K562 (cell line): ENCODE data around the gene SLC35F5. TPM values are rescaled to one million over a fixed set of nuclear protein-coding genes. Genes with fewer than 3 reads are reported as not detected.

Experiments used
- ATAC-seq: fragments of 200-7000 bp; cut with Tn5 transposase; 3 replicates; pipeline ENCODE4 v1.9.1; 2020; ENCODE audit warnings: moderate library complexity
- BruUV-seq: library from RNA; stranded (reverse); fragments of 400-500 nt; replicated peaks from 2 replicates; lab custom pipeline; 2021; lab: Mats Ljungman, UMichigan
- CTCF ChIA-PET: fragments of 300-600 bp; formaldehyde crosslinking; extraction: SDS; loops from one replicate; lab custom pipeline; 2021; ENCODE audit warnings: low intra/inter-chr PET ratio; lab: Yijun Ruan, JAX
- POLR2A ChIA-PET: fragments of 300-600, 350-650 bp; sonication (Branson Sonifier 250); formaldehyde crosslinking; extraction: SDS; loops from one replicate; lab custom pipeline; 2021; ENCODE audit warnings: antibody characterized with exemption, inconsistent platforms; lab: Yijun Ruan, JAX
- DNase-seq, 4 experiments: peaks; one replicate each; pipeline versions ENCODE4 v3.0.0 to v3.0.0-alpha.2; 2011 to 2018; ENCODE audit warnings: low spot score in 3 of 4, mixed read lengths in 3 of 4; ENCODE audit errors: extremely low read depth in 1 of 4
- FAIRE-seq: peaks from 2 replicates; lab custom pipeline; 2011; peaks lifted over from hg19 to GRCh38; lab: Jason Lieb, UNC
- H2AFZ ChIP-seq: 2 replicates; pipeline ENCODE4 v1.6.0; 2011; ENCODE audit warnings: low read depth, low read length, control low read depth, inconsistent platforms
- H3K27ac ChIP-seq: fragments of 200-600 bp; 3 replicates; pipeline ENCODE4 v1.8.0; 2011; ENCODE audit warnings: low read depth, mild to moderate bottlenecking, control low read depth, inconsistent platforms, low read length, moderate library complexity, mixed read lengths; ENCODE audit errors: extremely low read depth
- H3K27me3 ChIP-seq, 2 experiments: fragments of 300-600 bp in 1 of 2; 2 replicates in 1 of 2; 3 replicates in 1 of 2; pipeline versions ENCODE4 v1.6.0 to v1.8.0; 2011; ENCODE audit warnings: inconsistent platforms in 2 of 2, low read length in 2 of 2, mild to moderate bottlenecking in 1 of 2, mixed read lengths in 1 of 2, moderate library complexity in 1 of 2; ENCODE audit not compliant: control insufficient read depth in 2 of 2, insufficient read depth in 2 of 2
- H3K36me3 ChIP-seq: fragments of 300-600 bp; 3 replicates; pipeline ENCODE4 v1.8.0; 2011; ENCODE audit warnings: mild to moderate bottlenecking, low read length, inconsistent platforms; ENCODE audit not compliant: control insufficient read depth, insufficient read depth
- H3K4me1 ChIP-seq, 2 experiments: fragments of 200-600 bp in 1 of 2; replicated peaks in 1 of 2; 2 replicates in 1 of 2; 3 replicates in 1 of 2; pipeline versions ENCODE4 v1.5.1 to v1.8.0; 2011; ENCODE audit warnings: inconsistent platforms in 2 of 2, low read length in 2 of 2, mild to moderate bottlenecking in 1 of 2, mixed read lengths in 1 of 2, moderate library complexity in 1 of 2; ENCODE audit not compliant: control insufficient read depth in 2 of 2, insufficient read depth in 2 of 2
- H3K4me2 ChIP-seq: 2 replicates; pipeline ENCODE4 v1.6.1; 2011; ENCODE audit warnings: low read length, control low read depth, inconsistent platforms, mixed read lengths; ENCODE audit not compliant: insufficient read depth
- H3K4me3 ChIP-seq: fragments of 200-600 bp; sonication (generic), shearing (Covaris generic); 2 replicates; pipeline ENCODE4 v1.5.1; 2016; ENCODE audit warnings: control low read depth, inconsistent platforms
- H3K79me2 ChIP-seq: fragments of 200-600 bp; 3 replicates; pipeline ENCODE4 v1.8.0; 2011; ENCODE audit warnings: low read length, inconsistent platforms; ENCODE audit not compliant: control insufficient read depth, insufficient read depth
- H3K9ac ChIP-seq, 2 experiments: 2 replicates each; pipeline versions ENCODE4 v1.6.0 to v1.6.1; 2011; ENCODE audit warnings: low read depth in 2 of 2, low read length in 2 of 2, control low read depth in 1 of 2, inconsistent platforms in 1 of 2, mild to moderate bottlenecking in 1 of 2, mixed read lengths in 1 of 2; ENCODE audit not compliant: insufficient read depth in 1 of 2
- H3K9me1 ChIP-seq: one replicate; pipeline ENCODE4 v1.6.0; 2011; ENCODE audit warnings: inconsistent platforms, mild to moderate bottlenecking, low read length, moderate library complexity; ENCODE audit not compliant: control insufficient read depth, insufficient read depth
- H3K9me3 ChIP-seq: replicated peaks from 2 replicates; pipeline ENCODE4 v1.5.1; 2011; ENCODE audit warnings: low read depth, low read length, inconsistent platforms; ENCODE audit not compliant: control insufficient read depth, insufficient read depth
- H4K20me1 ChIP-seq: replicated peaks from 2 replicates; pipeline ENCODE4 v1.6.1; 2011; ENCODE audit warnings: low read length, inconsistent platforms, mixed read lengths; ENCODE audit not compliant: control insufficient read depth, insufficient read depth
- CEBPB ChIP-seq: fragments of 450-650 bp; IDR thresholded peaks from 2 replicates; pipeline ENCODE4 v1.6.1; 2016; ENCODE audit warnings: missing genetic modification characterization, missing compliant biosample characterization
- CEBPG ChIP-seq, 3 experiments: fragments of 200-800 bp in 1 of 3; sonication (Bioruptor generic) in 1 of 3; sonication (generic) in 1 of 3; formaldehyde crosslinking in 1 of 3; IDR thresholded peaks in 2 of 3; conservative IDR thresholded peaks in 1 of 3; 2 replicates each; pipeline versions ENCODE4 v1.6.1 to v1.8.0; 2016 to 2022; ENCODE audit warnings: missing compliant biosample characterization in 2 of 3, missing genetic modification characterization in 2 of 3, mild to moderate bottlenecking in 1 of 3, missing genetic modification reagents in 1 of 3
- CTCF ChIP-seq, 3 experiments: IDR thresholded peaks in 2 of 3; conservative IDR thresholded peaks in 1 of 3; 2 replicates each; pipeline ENCODE4 v1.5.1; 2011 to 2012; ENCODE audit warnings: low read length in 3 of 3, mild to moderate bottlenecking in 3 of 3, control low read depth in 2 of 3, improper control_type of control experiment in 1 of 3, inconsistent platforms in 1 of 3, low read depth in 1 of 3, mixed read lengths in 1 of 3, moderate library complexity in 1 of 3; ENCODE audit not compliant: insufficient read depth in 2 of 3
- DEAF1 ChIP-seq: fragments of 450-650 bp; formaldehyde crosslinking; IDR thresholded peaks from 2 replicates; pipeline ENCODE4 v1.4.0; 2020; ENCODE audit warnings: mild to moderate bottlenecking, moderate library complexity
- RAD21 ChIP-seq, 2 experiments: fragments of 250-450 bp in 1 of 2; fragments of 450-650 bp in 1 of 2; sonication (Bioruptor Pico) in 1 of 2; formaldehyde crosslinking in 1 of 2; IDR thresholded peaks in 1 of 2; conservative IDR thresholded peaks in 1 of 2; 2 replicates each; pipeline versions ENCODE4 v1.4.0 to v1.8.0; 2020 to 2022; ENCODE audit warnings: mild to moderate bottlenecking in 2 of 2, moderate library complexity in 1 of 2
- SPI1 ChIP-seq: IDR thresholded peaks from 2 replicates; pipeline ENCODE4 v1.6.1; 2011; ENCODE audit warnings: low read depth, low read length, control low read depth, borderline replicate concordance
- STAT5B ChIP-seq: fragments of 250-450 bp; sonication (Bioruptor Pico); IDR thresholded peaks from 2 replicates; pipeline ENCODE4 v1.8.0; 2021; ENCODE audit warnings: mild to moderate bottlenecking, inconsistent platforms
- TRIM25 ChIP-seq: fragments of 450-650 bp; IDR thresholded peaks from 2 replicates; pipeline ENCODE4 v1.7.0; 2016; ENCODE audit warnings: borderline replicate concordance
- ZNF311 ChIP-seq: fragments of 250-450 bp; sonication (Bioruptor Pico); IDR thresholded peaks from 2 replicates; pipeline ENCODE4 v1.4.0; 2020; ENCODE audit warnings: mild to moderate bottlenecking, moderate library complexity
- ZNF780A ChIP-seq: fragments of 250-450 bp; sonication (Bioruptor Pico); IDR thresholded peaks from 2 replicates; pipeline ENCODE4 v1.5.0; 2021; ENCODE audit warnings: mild to moderate bottlenecking
- WGBS: fragments of 100-300 bp; shearing (Covaris generic); methylation state at CpG from one replicate; pipeline ENCODE4 v1.1.6; 2016; ENCODE audit warnings: low coverage, mixed read lengths; ENCODE audit not compliant: insufficient coverage; ENCODE audit errors: missing lambda C conversion rate; 5-methylcytosine and 5-hydroxymethylcytosine counted together
- in situ Hi-C: fragments of 300-500 bp; cut with MboI; formaldehyde crosslinking; loops from 4 replicates; pipeline ENCODE4 v1.15.0; 2018; ENCODE audit warnings: inconsistent platforms, mixed read lengths
- intact Hi-C: fragments of 100-400 bp; cut with micrococcal nuclease; formaldehyde crosslinking; loops from 2 replicates; pipeline ENCODE4 v1.14.2; 2022
- polyA plus RNA-seq, 8 experiments: library from polyadenylated mRNA; depleted of rRNA in 4 of 8; stranded (reverse) in 5 of 8; unstranded in 3 of 8; fragments of >200 nt; fragmentation: Nextera tagmentation in 2 of 8; fragmentation: Illumina TruSeq in 1 of 8; extraction: Ambion mirVana in 2 of 8; extraction: Trizol in 1 of 8; gene quantifications; 2 replicates each; pipeline versions ENCODE4 v1.2.1 to v1.2.3, GENCODE V29; 2011 to 2014; ENCODE audit warnings: inconsistent platforms in 1 of 8, missing spikeins in 1 of 8
- total RNA-seq, 7 experiments: library from RNA; depleted of rRNA in 6 of 7; stranded (reverse); fragments of >200 nt in 6 of 7; fragmentation: Illumina TruSeq in 2 of 7; extraction: Trizol in 2 of 7; gene quantifications; 2 replicates each; pipeline versions ENCODE4 v1.2.1 to v1.2.3, GENCODE V29; 2011 to 2021; ENCODE audit warnings: low replicate concordance in 1 of 7

SLC35F5 gene
- total and polyA plus RNA-seq, 9 of the 15 experiments (the other 6 are each of a cell fraction or from before 2014, with no cell fraction given): 4.9 to 50.7 (median 30.5) TPM

GRCh38 chr2:113756355-113757137 lies at the start of gene SLC35F5 (continued):
- no peak for TF ChIP-seq TRIM25
- no peak for TF ChIP-seq ZNF311

GRCh38 chr2:113799375-113799774 lies 42.9 kb upstream of the SLC35F5 start:
- TF ChIP-seq RAD21 (CRISPR knock-in tag; conservative IDR thresholded peaks at IDR 0.05 in 1 of 2, IDR thresholded peaks at IDR 0.05 in 1 of 2) (0 out of 4 replicates have a peak, but pooled peaks of 1 of the 2 experiments have one; percentile 22), CEBPG (CRISPR knock-in tag; IDR thresholded peaks at IDR 0.05) (no peak), CEBPG (tag; conservative IDR thresholded peaks at IDR 0.05 in 1 of 2, IDR thresholded peaks at IDR 0.05 in 1 of 2) (peak in 1 of 2 experiments; percentile 38; a peak in 2 of 4 replicates), CEBPB (peak; percentile 70), CTCF (IDR thresholded peaks at IDR 0.05 in 2 of 3, conservative IDR thresholded peaks at IDR 0.05 in 1 of 3; ENCODE audit: insufficient read depth in 2 of 3, low read depth in 1 of 3, low read length in 3 of 3) (peak in 1 of 3 experiments; percentile 29; a peak in 2 of 6 replicates), STAT5B (CRISPR knock-in tag) (no peak), ZNF780A (CRISPR knock-in tag) (no peak), DEAF1 (CRISPR knock-in tag) (no peak), SPI1 (peak; percentile 19; the same call in 1 of the 2 replicates)
- TF ChIP-seq, all 486 proteins: peak for 5
- no peak overlapping the region for H2AFZ ChIP-seq
- in situ Hi-C loops (no loop called here), intact Hi-C loops (no loop called here)
- DNase-seq (no peak), ATAC-seq (no peak), FAIRE-seq (no peak)
- no peak overlapping the region for H3K4me2 ChIP-seq
- no peaks in the 10 kb centered on the region for H3K9me3 ChIP-seq
- no peak overlapping the region for H3K27ac ChIP-seq
- no peaks in the 10 kb centered on the region for H4K20me1 ChIP-seq
- BruUV-seq: no TSS peak
- H3K36me3 ChIP-seq: no peaks in the 10 kb centered on the region
- no peak overlapping the region for H3K9ac ChIP-seq
- H3K9me1 ChIP-seq: no peaks in the 10 kb centered on the region
- 51% methylated on average over 4 of the region's 4 CpGs for WGBS
- H3K27me3 ChIP-seq: peaks cover 6 to 18% of the 10 kb centered on the region in 2 experiments; a peak in 4 of 5 replicates
- H3K4me3 ChIP-seq: no peak overlapping the region
- no peaks in the 10 kb centered on the region for H3K79me2 ChIP-seq
- CTCF ChIA-PET: no interaction called here
- POLR2A ChIA-PET: interaction anchor here (0.9 kb wide), 1 partner anchor 9 kb away, joined by 3 read pairs; no protein-coding TSS in a partner anchor
- no peaks in the 10 kb centered on the region; a peak in 1 of 5 replicates for H3K4me1 ChIP-seq
